Middle frontal gyrus (tissue), 1 donor: ENCODE data around the gene CBLC.
A peak's percentile ranks its signal among the peaks of the same experiment; 100 is the strongest.
"Not testable (repeated sequence)": the region's sequence is repeated elsewhere in the genome, so short reads cannot be mapped to it uniquely, and the experiment has no call there.

Experiments
- DNase-seq: peaks from one replicate; pipeline ENCODE4 v3.0.0-alpha.2; 2015; ENCODE audit warnings: low spot score; ENCODE audit errors: extremely low spot score

CBLC gene

GRCh38 chr19:44819246-44819832 is 41.6 kb downstream of the CBLC start:
- DNase-seq = no peak

GRCh38 chr19:44820648-44821609 is 43.2 kb downstream of the CBLC start:
- no peak for DNase-seq

GRCh38 chr19:44822177-44822576 is 44.5 kb downstream of the CBLC start:
- DNase-seq = no peak

GRCh38 chr19:44822670-44823372 is 45.1 kb downstream of the CBLC start:
- DNase-seq = no peak

GRCh38 chr19:44823373-44823698 is 45.6 kb downstream of the CBLC start:
- DNase-seq = no peak

GRCh38 chr19:44824761-44825160 is 47.1 kb downstream of the CBLC start:
- DNase-seq = no peak

- not testable (repeated sequence) for DNase-seq
These were observed 55.2 kb downstream of the CBLC start for GRCh38 chr19:44832875-44833274.

- DNase-seq = not testable (repeated sequence)
These were observed 56.7 kb downstream of the CBLC start for GRCh38 chr19:44834399-44834798.

- DNase-seq = no peak
These were observed 61.6 kb downstream of the CBLC start for GRCh38 chr19:44839276-44839675.

- no peak for DNase-seq
These were observed 63.1 kb downstream of the CBLC start for GRCh38 chr19:44840811-44841210.

- DNase-seq = no peak
These were observed 63.5 kb downstream of the CBLC start for GRCh38 chr19:44841231-44841630.

GRCh38 chr19:44845286-44845611 is 67.6 kb downstream of the CBLC start:
- no peak for DNase-seq

GRCh38 chr19:44845612-44846454 is 68.1 kb downstream of the CBLC start, which contains the start of gene NECTIN2:
Gene NECTIN2, plus strand, starts transcription at chr19:44846297. Its CDS starts 229 bp downstream, at chr19:44846526.
- peak; percentile 27 for DNase-seq

- no peak for DNase-seq
These were observed 68.9 kb downstream of the CBLC start for GRCh38 chr19:44846455-44847143.

GRCh38 chr19:44847144-44848035 is 69.7 kb downstream of the CBLC start:
- no peak for DNase-seq

GRCh38 chr19:44848036-44848811 is 70.5 kb downstream of the CBLC start:
- no peak for DNase-seq

- no peak for DNase-seq
These were observed 71.2 kb downstream of the CBLC start for GRCh38 chr19:44848812-44849447.
